ENCODE results near the gene WDR27.

The WDR27 gene

DNA sequence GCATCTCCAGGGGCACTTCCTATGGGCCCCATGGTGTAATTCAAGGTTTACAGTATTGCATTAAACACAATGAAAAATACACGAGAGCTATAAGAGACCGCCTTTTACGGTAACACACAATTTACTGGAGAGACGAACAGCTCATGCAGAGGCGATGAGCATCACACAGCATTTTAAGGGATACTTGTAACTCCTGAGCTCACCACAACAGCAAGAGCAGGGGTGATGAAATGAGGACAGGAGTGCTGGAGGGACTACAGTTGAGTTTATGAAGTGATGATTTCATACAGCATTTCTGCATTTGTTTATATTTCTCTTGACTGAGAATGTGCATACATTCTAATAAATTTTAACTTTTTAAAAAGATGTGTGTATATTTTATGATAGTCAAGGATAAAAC is 113.9 kb downstream of the WDR27 start:
- TF ChIP-seq, protein P1, sequence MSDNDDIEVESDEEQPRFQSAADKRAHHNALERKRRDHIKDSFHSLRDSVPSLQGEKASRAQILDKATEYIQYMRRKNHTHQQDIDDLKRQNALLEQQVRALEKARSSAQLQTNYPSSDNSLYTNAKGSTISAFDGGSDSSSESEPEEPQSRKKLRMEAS (IDR thresholded peaks at IDR 0.05; ENCODE audit: low read depth, low read length): no peak
- TF ChIP-seq MYC (IDR thresholded peaks at IDR 0.05; ENCODE audit: low read depth, low read length): no peak
- TF ChIP-seq, protein P2, sequence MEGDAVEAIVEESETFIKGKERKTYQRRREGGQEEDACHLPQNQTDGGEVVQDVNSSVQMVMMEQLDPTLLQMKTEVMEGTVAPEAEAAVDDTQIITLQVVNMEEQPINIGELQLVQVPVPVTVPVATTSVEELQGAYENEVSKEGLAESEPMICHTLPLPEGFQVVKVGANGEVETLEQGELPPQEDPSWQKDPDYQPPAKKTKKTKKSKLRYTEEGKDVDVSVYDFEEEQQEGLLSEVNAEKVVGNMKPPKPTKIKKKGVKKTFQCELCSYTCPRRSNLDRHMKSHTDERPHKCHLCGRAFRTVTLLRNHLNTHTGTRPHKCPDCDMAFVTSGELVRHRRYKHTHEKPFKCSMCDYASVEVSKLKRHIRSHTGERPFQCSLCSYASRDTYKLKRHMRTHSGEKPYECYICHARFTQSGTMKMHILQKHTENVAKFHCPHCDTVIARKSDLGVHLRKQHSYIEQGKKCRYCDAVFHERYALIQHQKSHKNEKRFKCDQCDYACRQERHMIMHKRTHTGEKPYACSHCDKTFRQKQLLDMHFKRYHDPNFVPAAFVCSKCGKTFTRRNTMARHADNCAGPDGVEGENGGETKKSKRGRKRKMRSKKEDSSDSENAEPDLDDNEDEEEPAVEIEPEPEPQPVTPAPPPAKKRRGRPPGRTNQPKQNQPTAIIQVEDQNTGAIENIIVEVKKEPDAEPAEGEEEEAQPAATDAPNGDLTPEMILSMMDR (IDR thresholded peaks at IDR 0.05; ENCODE audit: low read depth, low read length): no peak
- no peak for TF ChIP-seq POLR2A (IDR thresholded peaks at IDR 0.05; ENCODE audit: extremely low read depth, insufficient read length)

DNA sequence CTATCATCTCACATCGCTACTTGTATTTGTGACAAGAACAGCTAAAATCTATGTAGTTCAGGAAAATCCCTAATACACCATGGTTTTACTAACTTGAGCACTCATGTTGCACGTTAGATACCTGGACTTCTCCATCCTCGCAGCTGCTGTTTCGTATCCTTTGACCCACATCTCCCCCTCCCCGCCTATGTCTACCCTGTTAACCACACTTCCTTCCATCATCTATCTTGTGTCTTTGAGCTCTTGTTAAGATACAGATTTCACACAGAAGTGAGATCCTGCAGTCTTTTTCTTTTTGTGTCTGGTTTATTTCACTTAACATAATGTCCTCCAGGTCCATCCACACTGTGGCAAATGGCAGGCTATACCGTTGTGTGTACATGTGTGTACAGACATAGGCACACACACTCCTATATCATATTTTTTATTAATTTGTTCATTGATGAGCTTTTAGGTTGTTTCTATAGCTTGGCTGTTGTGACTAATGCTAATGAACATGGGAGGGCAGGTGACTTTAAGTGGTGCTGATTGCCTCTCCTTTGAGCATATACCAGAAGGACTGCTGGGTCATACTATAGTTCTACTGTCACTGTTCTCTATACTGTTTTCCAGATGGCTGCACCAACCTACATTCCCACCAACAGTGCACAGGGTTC is 117.8 kb downstream of the WDR27 start:
- DNase-seq (ENCODE audit: low read depth): no peak
- no peak overlapping the region for H3K4me3 ChIP-seq (ENCODE audit: low read depth, low read length)
- TF ChIP-seq, protein P1 (IDR thresholded peaks at IDR 0.05; ENCODE audit: low read depth, low read length): no peak

More for the DNA sequence above, 113.9 kb downstream of the WDR27 start:
- no peak for DNase-seq (ENCODE audit: low read depth)
- H3K4me3 ChIP-seq (ENCODE audit: low read depth, low read length): no peak overlapping the region

GRCh38 chr6:169579407-169580111 is 122.3 kb downstream of the WDR27 start:
- no peak for DNase-seq (ENCODE audit: low read depth)

DNA sequence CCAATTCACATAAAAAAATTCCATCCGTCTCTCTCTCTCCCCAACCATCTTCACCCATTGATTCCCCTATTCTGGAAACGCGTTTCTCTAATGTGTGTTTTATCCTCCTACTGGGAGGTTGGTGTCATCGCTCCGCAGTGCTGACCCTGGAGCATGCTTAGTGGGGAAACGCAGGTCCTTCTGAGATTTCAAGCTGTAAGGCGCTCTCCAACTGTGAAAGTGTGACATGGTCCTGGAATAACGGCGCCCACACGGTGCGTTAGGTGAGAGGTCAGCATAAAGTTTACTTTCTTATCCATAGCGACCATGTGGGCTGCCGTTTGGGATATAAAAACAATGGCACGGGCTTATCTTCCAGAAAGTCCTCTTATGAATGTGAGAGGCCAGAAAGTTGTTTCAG is 123.9 kb downstream of the WDR27 start:
- no peak for TF ChIP-seq MYC (IDR thresholded peaks at IDR 0.05; ENCODE audit: low read depth, low read length)
- TF ChIP-seq, protein P2 (IDR thresholded peaks at IDR 0.05; ENCODE audit: low read depth, low read length): no peak
- TF ChIP-seq POLR2A (IDR thresholded peaks at IDR 0.05; ENCODE audit: extremely low read depth, insufficient read length): no peak
- TF ChIP-seq, protein P1 (IDR thresholded peaks at IDR 0.05; ENCODE audit: low read depth, low read length): no peak
- no peak overlapping the region for H3K4me3 ChIP-seq (ENCODE audit: low read depth, low read length)
- DNase-seq (ENCODE audit: low read depth): no peak

More at GRCh38 chr6:169579407-169580111, 122.3 kb downstream of the WDR27 start:
- no peak overlapping the region for H3K4me3 ChIP-seq (ENCODE audit: low read depth, low read length)
- TF ChIP-seq MYC (IDR thresholded peaks at IDR 0.05; ENCODE audit: low read depth, low read length): no peak
- TF ChIP-seq, protein P2 (IDR thresholded peaks at IDR 0.05; ENCODE audit: low read depth, low read length): no peak
- no peak for TF ChIP-seq POLR2A (IDR thresholded peaks at IDR 0.05; ENCODE audit: extremely low read depth, insufficient read length)
- TF ChIP-seq, protein P1 (IDR thresholded peaks at IDR 0.05; ENCODE audit: low read depth, low read length): no peak

DNA sequence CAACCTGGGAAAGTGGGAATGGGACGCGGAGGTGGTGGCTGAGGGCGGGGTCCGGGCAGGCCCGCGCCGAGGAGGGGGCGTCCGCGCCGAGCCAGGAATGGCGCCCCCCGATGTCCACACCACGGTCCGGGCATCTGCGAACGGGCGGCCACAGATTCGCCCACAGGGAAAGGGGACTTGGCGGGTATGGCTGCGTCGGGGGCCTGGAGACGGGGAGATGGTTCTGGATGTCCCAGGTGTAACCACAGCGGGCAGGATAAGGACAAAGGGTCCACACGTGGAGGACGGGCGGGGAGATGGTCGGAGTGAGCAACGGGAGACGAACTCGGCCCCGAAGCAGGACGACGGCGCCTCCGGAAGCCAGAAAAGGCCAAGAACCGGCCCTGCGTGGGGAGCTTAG is 124.6 kb downstream of the WDR27 start:
- no peak for DNase-seq (ENCODE audit: low read depth)
- H3K4me3 ChIP-seq (ENCODE audit: low read depth, low read length): no peak overlapping the region
- TF ChIP-seq MYC (IDR thresholded peaks at IDR 0.05; ENCODE audit: low read depth, low read length): no peak
- TF ChIP-seq, protein P1 (IDR thresholded peaks at IDR 0.05; ENCODE audit: low read depth, low read length): no peak
- no peak for TF ChIP-seq POLR2A (IDR thresholded peaks at IDR 0.05; ENCODE audit: extremely low read depth, insufficient read length)
- TF ChIP-seq, protein P2 (IDR thresholded peaks at IDR 0.05; ENCODE audit: low read depth, low read length): no peak

DNA sequence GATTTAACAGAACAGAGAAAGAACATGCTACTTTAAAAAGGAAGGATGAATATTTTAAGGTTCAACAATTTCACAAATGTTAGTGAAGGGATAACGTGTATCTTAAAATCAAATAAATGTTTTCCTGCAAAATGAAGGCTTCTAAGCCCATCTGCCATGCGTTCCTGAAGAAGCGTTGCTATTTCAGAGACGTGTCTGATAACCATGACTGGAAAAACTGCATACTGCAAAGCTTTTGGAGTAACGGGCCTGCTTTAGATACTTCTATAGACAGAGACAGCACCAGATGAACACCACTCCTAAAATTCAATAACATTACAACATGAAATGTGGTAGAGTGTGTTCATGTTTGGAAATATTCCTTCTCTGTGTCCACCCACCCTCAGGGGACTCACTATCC is 126.0 kb downstream of the WDR27 start:
- TF ChIP-seq POLR2A (IDR thresholded peaks at IDR 0.05; ENCODE audit: extremely low read depth, insufficient read length) (no peak), MYC (IDR thresholded peaks at IDR 0.05; ENCODE audit: low read depth, low read length) (no peak)
- TF ChIP-seq, protein P2 (IDR thresholded peaks at IDR 0.05; ENCODE audit: low read depth, low read length): no peak
- TF ChIP-seq, protein P1 (IDR thresholded peaks at IDR 0.05; ENCODE audit: low read depth, low read length): no peak
- no peak for DNase-seq (ENCODE audit: low read depth)
- no peak overlapping the region for H3K4me3 ChIP-seq (ENCODE audit: low read depth, low read length)
